Mucosa of rectum (tissue), 2 donors: ENCODE results near the gene ADCY9.
A peak's percentile ranks its signal among the peaks of the same experiment; 100 is the strongest.

Experiments used
- H3K27ac ChIP-seq, 2 donors: one replicate each; pipeline ENCODE4 v1.7.0; 2013; ENCODE audit warnings: inconsistent platforms in 2 of 2, low read depth in 2 of 2, low read length in 2 of 2
- H3K27me3 ChIP-seq, 2 donors: one replicate each; pipeline ENCODE4 v1.7.0; 2013; ENCODE audit warnings: low read length in 2 of 2; ENCODE audit not compliant: control insufficient read depth in 2 of 2, insufficient read depth in 2 of 2
- H3K36me3 ChIP-seq, 2 donors: one replicate each; pipeline ENCODE4 v1.7.0; 2013; ENCODE audit warnings: low read length in 2 of 2; ENCODE audit not compliant: control insufficient read depth in 2 of 2, insufficient read depth in 2 of 2
- H3K4me1 ChIP-seq, 2 donors: one replicate each; pipeline ENCODE4 v1.7.0; 2013; ENCODE audit warnings: low read length in 2 of 2, mild to moderate bottlenecking in 1 of 2; ENCODE audit not compliant: control insufficient read depth in 2 of 2, insufficient read depth in 2 of 2
- H3K4me3 ChIP-seq, 2 donors: one replicate each; pipeline ENCODE4 v1.7.0; 2013; ENCODE audit warnings: low read length in 2 of 2
- H3K9ac ChIP-seq, 2 donors: one replicate each; pipeline ENCODE4 v1.7.0; 2013; ENCODE audit warnings: low read length in 2 of 2, low read depth in 1 of 2, mild to moderate bottlenecking in 1 of 2
- H3K9me3 ChIP-seq, 2 donors: one replicate each; pipeline ENCODE4 v1.7.0; 2013; ENCODE audit warnings: low read length in 2 of 2; ENCODE audit not compliant: control insufficient read depth in 2 of 2
- donor health status: healthy.
- donor health status: Normal muscosa, but diverticular disease.

The ADCY9 gene

GRCh38 chr16:4097826-4098240 lies 18.4 kb downstream of the ADCY9 start:
- H3K9me3 ChIP-seq = no peaks in the 10 kb centered on the region
- H3K4me3 ChIP-seq = no peak overlapping the region
- no peak overlapping the region for H3K27ac ChIP-seq
- H3K36me3 ChIP-seq = no peaks in the 10 kb centered on the region
- H3K9ac ChIP-seq = no peak overlapping the region
- peaks cover 10 to 31% of the 10 kb centered on the region in 2 donors for H3K4me1 ChIP-seq
- no peaks in the 10 kb centered on the region for H3K27me3 ChIP-seq

- peaks cover 10 to 31% of the 10 kb centered on the region in 2 donors for H3K4me1 ChIP-seq
- no peaks in the 10 kb centered on the region for H3K27me3 ChIP-seq
- H3K9ac ChIP-seq = peak overlapping the region in 1 of 2 donors; percentile 50
- no peaks in the 10 kb centered on the region for H3K9me3 ChIP-seq
- H3K27ac ChIP-seq = peak overlapping the region; percentile 57 to 69
- peak overlapping the region in 1 of 2 donors; percentile 14 for H3K4me3 ChIP-seq
- no peaks in the 10 kb centered on the region for H3K36me3 ChIP-seq
Measured at GRCh38 chr16:4096509-4096908, 19.7 kb downstream of the ADCY9 start.

- H3K4me1 ChIP-seq = peaks cover 22 to 45% of the 10 kb centered on the region in 2 donors
- H3K27ac ChIP-seq = peak overlapping the region in 1 of 2 donors; percentile 40
- no peak overlapping the region for H3K4me3 ChIP-seq
- peak overlapping the region in 1 of 2 donors; percentile 10 for H3K9ac ChIP-seq
- H3K27me3 ChIP-seq = no peaks in the 10 kb centered on the region
- H3K9me3 ChIP-seq = no peaks in the 10 kb centered on the region
- no peaks in the 10 kb centered on the region for H3K36me3 ChIP-seq
Measured at GRCh38 chr16:4094127-4094773, 22.0 kb downstream of the ADCY9 start.

- Histone ChIP-seq H3K9ac (peak overlapping the region in 1 of 2 donors; percentile 10), H3K9me3 (no peaks in the 10 kb centered on the region), H3K4me3 (no peak overlapping the region), H3K4me1 (peaks cover 22 to 45% of the 10 kb centered on the region in 2 donors), H3K36me3 (no peaks in the 10 kb centered on the region), H3K27me3 (no peaks in the 10 kb centered on the region), H3K27ac (peak overlapping the region in 1 of 2 donors; percentile 40)
Measured at GRCh38 chr16:4093495-4094126, 22.6 kb downstream of the ADCY9 start.

GRCh38 chr16:4092547-4093265 lies 23.5 kb downstream of the ADCY9 start:
- Histone ChIP-seq H3K27me3 (no peaks in the 10 kb centered on the region), H3K4me3 (no peak overlapping the region), H3K4me1 (peaks cover 18 to 38% of the 10 kb centered on the region in 2 donors), H3K27ac (no peak overlapping the region), H3K36me3 (no peaks in the 10 kb centered on the region), H3K9ac (no peak overlapping the region), H3K9me3 (no peaks in the 10 kb centered on the region)

- H3K9me3 ChIP-seq = no peaks in the 10 kb centered on the region
- no peaks in the 10 kb centered on the region for H3K27me3 ChIP-seq
- H3K36me3 ChIP-seq = no peaks in the 10 kb centered on the region
- no peak overlapping the region for H3K27ac ChIP-seq
- H3K9ac ChIP-seq = no peak overlapping the region
- no peak overlapping the region for H3K4me3 ChIP-seq
- H3K4me1 ChIP-seq = peaks cover 16 to 29% of the 10 kb centered on the region in 2 donors
Measured at GRCh38 chr16:4091240-4092012, 24.8 kb downstream of the ADCY9 start.

- H3K27ac ChIP-seq = peak overlapping the region; percentile 82
- no peaks in the 10 kb centered on the region for H3K27me3 ChIP-seq
- H3K4me3 ChIP-seq = peak overlapping the region; percentile 11 to 52
- H3K9ac ChIP-seq = peak overlapping the region; percentile 47 to 55
- H3K36me3 ChIP-seq = no peaks in the 10 kb centered on the region
- peaks cover 14 to 19% of the 10 kb centered on the region in 2 donors for H3K4me1 ChIP-seq
- no peaks in the 10 kb centered on the region for H3K9me3 ChIP-seq
Measured at GRCh38 chr16:4090351-4090851, 25.8 kb downstream of the ADCY9 start.

GRCh38 chr16:4089811-4090301 lies 26.4 kb downstream of the ADCY9 start:
- peak overlapping the region; percentile 82 for H3K27ac ChIP-seq
- peak overlapping the region; percentile 47 to 55 for H3K9ac ChIP-seq
- peaks cover 12 to 14% of the 10 kb centered on the region in 2 donors for H3K4me1 ChIP-seq
- H3K9me3 ChIP-seq = no peaks in the 10 kb centered on the region
- H3K27me3 ChIP-seq = no peaks in the 10 kb centered on the region
- H3K36me3 ChIP-seq = no peaks in the 10 kb centered on the region
- peak overlapping the region in 1 of 2 donors; percentile 52 for H3K4me3 ChIP-seq

GRCh38 chr16:4089251-4089810 lies 26.9 kb downstream of the ADCY9 start:
- Histone ChIP-seq H3K9ac (no peak overlapping the region), H3K4me3 (no peak overlapping the region), H3K27ac (peak overlapping the region; percentile 82), H3K36me3 (no peaks in the 10 kb centered on the region), H3K4me1 (peaks cover 12 to 14% of the 10 kb centered on the region in 2 donors), H3K9me3 (no peaks in the 10 kb centered on the region), H3K27me3 (no peaks in the 10 kb centered on the region)
